ACHN (cell line): Measurements from ENCODE around the gene EIF1.
A peak's percentile ranks its signal among the peaks of the same experiment; 100 is the strongest.

Experiments
- DNase-seq: peaks from one replicate; pipeline ENCODE4 v3.0.0-alpha.2; 2015
- in situ Hi-C: cut with HindIII; loops from 2 replicates; pipeline ENCODE4 v1.10.0; 2017; ENCODE audit warnings: low sequenced_read_pairs, low pct_ligation_motif_present, low pct_unique_long_range_greater_than_20kb

EIF1 gene

DNA sequence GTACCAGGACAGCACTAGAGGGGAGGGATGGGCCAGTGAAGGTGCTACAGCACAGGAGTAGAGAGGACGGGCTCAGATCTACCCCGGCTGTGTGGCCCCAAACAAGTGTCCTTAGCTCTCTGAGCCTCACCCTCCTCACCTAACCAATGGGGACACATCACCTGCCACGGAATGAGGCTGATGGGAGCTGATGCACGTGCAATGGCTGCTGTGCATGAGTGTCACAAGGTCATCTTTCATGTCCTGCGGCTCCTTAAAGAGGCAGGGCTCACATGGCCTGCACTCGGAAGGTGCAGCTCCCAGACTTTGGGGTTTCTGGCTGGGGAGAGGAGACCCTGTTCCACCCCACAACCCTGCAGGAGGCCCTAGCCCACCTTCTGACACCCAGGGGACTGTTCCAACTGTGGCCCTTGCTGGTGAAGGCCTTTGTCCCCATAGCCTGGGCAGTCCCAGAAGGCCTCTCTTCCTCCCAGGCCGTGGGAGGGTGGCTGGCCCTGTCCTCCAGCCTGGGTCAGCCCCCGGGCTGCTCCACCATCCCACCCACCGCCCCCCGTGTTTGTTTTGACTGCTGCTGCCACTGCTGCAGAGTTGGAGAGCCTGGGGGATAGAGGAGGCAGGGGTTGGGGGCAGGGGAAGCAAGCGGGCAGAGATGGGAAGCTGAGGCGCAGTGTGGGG, 35.3 kb downstream of the EIF1 start:
- in situ Hi-C loops = no loop called here
- no peak for DNase-seq

DNA sequence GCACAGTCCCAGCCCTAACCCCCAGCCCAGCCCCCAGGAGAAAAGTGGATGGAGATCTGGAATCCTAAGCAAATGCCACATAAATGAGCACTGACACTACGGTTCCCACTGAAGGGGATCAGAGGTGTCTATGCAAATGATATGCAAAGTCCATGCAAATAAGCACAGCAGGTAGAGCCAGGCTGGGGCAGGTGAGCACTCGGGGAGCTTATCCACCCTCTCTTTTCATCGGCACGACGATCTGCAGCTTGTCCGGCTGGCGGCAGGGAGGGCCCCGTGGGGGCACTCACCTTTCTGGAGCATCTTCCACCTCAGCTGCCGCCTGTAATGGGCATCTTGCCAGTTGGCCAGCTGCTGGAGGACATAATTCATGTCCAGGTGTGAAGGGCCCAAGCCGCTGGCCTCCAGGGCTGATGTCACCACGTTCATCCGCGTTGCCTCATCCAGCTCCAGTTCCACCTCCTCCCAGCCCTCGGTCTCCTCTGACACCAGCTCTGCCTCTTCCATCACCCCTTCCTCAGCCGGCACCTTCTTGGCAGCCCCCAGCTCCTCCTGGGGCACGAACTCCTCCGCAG, 35.9 kb downstream of the EIF1 start:
- DNase-seq = no peak
- in situ Hi-C loops = no loop called here

DNA sequence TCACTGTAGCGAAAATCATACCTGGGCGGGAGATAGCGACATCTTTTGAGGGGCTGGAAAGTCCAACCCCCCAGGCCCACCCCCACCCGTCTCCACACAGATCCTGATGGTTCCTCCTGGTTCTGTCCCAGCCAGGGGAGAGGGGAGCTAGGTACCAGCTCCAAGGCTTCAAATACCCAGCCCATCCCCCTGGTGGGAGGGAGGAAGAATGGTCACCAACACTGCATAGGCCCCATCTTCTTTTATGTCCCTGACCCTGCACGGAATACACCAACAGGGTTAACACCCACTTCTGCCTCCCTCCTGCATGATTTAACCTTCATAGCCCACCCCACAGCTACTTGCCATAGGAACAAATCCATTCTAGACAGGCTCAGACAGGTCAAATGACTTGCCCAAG, 36.4 kb downstream of the EIF1 start:
- no peak for DNase-seq
- in situ Hi-C loops = no loop called here

DNA sequence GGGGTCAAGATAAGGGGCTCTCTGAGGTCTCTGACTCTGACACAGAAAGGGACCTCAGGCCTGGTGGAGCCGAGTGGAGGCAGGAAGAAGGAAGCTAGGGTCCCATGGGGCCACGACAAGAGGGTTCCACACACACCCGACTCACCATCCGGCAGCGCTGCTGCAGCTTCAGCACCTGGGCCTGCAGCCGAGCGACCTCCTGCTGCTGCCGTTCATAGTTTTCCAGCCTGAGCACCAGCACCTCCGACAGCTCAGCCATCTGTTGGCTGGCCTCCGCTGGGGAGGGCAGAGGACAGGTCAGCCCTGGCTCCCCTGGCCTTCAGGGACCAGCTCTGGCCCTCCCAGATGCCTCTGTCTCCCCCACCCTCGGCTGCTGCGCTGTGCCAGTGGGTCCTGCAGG, 39.4 kb downstream of the EIF1 start:
- in situ Hi-C loops = no loop called here
- DNase-seq = no peak

DNA sequence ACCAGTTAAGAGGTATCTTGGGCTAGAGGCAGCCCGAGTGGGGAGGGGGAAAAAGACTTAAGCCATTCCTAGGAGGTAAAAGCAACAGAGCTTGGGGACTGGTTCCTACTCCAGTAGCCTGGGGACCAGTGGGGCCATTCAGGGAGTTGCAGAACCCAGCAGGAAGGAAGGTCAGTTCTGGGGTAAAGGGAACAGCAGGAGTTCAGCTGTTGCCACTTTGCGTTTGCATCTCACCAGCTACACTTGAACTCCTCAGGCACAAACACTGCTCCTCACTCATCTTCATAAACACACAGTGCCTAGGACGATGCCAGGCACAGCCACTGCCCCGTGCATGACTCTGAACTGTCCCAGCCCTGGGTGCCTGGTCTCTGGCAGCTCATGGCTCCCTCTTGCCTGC, 41.8 kb downstream of the EIF1 start:
- no peak for DNase-seq
- in situ Hi-C loops = no loop called here

DNA sequence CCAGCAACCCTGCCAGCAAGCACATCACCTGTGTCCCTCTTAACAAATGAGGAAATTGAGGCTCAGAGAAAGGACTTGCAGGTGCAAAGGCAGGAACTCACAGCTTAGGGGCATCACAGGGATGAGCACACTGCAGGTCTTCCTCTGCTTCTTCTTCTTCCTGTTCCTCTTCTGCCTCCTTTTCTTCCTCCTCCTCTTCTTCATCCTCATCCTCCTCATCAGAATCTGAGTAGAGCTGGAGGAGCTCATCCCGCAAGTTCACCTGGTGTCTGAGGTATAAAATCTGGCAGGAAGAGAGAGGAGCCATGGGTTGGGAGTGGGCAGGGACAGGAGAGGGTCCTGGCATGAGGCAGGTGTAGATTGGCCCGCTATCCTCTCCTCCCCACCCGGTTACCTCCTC, 43.2 kb downstream of the EIF1 start:
- in situ Hi-C loops = no loop called here
- DNase-seq = no peak

DNA sequence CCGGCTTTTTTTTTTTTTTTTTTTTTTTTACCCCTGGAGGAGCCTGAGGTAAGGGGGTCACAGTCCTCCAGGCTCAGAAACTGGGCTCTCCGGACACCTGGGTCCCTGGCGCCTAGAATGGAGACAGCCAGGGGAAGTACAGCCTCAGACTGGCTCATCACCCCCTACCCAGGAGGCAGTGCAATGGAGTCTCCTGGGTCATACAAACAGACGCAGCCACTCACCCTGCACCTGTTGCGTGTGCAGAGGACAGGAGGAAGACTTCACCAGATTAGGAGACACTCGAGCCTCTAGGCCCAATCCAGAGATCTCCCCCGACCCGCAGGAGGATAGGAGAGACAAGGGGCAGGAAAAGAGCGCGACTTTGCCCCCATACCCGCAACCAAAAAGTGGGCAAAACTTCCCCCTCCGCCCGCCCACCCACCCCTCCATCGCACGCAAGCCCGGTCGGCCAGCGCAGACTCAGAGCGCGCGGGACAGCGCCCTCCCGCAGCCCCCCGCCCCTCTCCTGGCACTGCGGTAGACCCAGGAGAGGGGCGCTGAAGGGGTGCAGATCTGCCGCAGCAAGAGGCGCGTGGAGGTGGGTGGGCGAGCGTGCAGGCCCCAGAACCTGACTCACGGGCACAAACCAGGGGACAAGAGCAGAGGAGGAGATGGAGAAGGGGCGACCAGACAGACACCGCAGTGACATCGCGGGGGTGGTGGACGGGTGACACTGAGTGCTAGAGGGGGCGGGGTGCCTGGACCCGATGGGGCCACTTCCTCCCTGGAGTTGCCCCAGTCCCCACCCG, 44.9 kb downstream of the EIF1 start:
- no peak for DNase-seq
- in situ Hi-C loops = no loop called here

DNA sequence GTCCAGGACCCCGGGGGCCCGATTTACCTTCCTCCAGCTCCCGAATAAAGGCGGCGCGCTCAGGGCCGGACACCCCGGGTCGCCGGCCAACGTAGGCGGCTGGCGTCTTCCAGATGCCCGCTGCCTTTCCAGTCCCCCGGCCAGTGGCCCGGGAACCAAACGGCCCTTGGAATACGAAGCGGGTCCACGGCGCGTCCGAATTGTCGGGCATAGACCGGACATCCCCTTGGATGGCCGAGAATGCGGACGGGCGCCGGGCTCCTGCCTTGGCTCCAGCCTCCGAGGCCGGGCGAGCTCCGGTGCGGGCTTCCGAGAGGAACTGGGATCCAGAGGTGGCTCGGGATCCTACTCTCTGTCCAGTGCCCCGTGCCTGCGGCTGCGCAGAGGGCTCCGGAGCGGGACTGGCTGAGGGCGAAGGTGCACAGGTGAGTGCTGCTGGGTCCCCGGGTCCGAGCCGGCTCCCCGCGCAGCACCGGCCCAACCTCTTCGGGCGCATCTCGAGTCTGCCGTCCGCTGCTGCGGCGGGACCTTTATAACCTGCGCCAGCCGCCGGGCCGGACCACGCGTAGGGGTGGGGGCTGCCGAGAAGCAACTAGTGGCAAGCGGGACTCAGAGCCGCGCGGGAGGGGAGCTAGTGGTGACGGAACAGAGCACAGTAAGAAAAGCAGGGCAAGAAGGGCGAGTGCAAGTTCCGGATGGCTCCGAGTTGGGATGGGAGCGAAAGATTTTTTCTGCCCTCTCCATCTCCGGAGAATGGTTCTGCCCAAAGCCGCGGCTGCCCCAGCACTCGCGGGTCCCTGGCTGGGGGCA, 45.7 kb downstream of the EIF1 start, which contains the start of gene HAP1:
TSS of gene HAP1 (minus strand) at position 505 of the 810 bp plus-strand sequence. CDS start at position 496, 9 bp downstream.
- DNase-seq = peak; percentile 24

DNA sequence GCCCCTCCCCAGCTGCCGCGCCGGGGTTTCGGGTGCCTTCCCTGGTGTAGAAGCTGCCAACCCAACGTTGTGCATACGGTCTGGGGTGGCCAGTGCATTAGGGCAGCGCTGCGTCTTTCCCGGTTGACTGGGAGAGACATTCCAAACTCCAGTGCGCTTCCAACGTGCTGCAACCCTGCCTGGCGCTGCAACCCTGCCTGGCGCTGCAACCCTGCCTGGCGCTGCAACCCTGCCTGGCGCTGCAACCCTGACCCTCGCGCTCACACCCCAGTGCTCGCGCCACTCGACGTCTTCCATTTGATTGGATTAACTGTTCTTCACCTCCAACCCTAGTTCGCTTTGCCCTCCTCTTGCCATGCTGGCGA, 46.2 kb downstream of the EIF1 start:
- in situ Hi-C loops = no loop called here
- no peak for DNase-seq

More for the DNA sequence above, 45.7 kb downstream of the EIF1 start, which contains the start of gene HAP1:
- in situ Hi-C loops = no loop called here

DNA sequence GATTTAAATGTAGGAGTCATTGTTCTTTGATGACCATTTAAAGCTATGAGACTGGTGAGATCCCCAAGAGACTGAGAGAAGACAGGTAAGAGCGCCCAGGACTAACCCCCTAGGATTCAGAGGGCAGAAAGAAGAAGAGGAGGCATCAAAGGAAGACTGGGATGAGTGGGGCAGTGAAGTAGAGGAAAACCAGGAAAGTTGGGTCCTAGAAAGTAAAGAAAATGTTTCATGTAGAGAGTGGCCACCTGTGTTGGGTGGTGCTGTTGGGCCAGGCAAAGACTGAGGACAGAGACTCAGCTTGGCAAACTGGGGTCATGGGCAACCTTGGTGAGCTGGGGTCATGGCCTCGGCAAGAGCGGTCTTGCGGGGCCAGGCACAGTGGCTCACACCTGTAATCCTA, 47.1 kb downstream of the EIF1 start:
- DNase-seq = no peak
- in situ Hi-C loops = no loop called here

DNA sequence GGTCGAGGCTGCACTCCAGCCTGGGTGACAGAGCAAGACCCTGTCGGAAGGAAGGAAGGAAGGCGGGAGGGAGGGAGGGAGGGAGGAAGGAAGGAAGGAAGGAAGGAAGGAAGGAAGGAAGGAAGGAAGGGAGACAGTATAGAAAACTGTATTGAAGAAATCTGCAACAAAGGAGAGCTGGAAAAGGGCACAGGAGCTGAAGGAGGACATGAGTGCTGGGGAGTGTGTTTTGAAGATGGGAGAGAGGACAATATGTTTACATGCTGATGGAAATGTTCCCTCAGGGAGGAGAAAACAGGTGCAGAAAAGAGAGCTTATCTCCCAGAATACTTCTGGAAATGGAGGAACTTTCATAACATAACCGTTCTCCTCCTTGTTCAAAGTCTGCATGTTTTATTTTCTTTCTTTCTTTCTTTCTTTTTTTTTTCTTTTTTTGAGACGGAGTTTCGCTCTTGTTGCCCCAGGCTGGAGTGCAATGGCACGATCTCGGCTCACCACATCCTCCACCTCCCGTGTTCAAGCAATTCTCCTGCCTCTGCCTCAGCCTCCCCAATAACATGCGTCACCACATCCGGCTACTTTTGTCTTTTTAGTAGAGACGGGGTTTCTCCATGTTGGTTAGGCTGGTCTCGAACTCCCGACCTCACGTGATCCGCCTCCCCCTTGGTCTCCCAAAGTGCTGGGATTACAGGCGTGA, 48.4 kb downstream of the EIF1 start:
- in situ Hi-C loops = no loop called here
- DNase-seq = no peak

DNA sequence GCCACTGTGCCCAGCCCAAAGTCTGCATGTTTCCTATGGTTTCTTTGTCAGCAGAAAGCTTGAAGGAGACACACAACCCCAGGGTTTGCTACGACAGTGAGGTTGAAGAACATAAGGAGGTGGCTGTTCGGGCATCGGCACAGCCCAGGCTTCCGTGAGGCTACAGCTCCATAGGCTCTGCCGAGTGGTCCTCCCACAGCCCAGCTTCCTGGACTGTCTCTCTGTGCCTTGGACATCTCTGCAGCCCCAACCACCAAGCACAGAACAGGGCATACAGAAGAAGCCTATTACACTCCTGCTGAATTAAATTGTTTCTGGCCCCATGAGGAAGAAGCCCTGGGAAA, 49.0 kb downstream of the EIF1 start:
- in situ Hi-C loops = no loop called here
- no peak for DNase-seq

DNA sequence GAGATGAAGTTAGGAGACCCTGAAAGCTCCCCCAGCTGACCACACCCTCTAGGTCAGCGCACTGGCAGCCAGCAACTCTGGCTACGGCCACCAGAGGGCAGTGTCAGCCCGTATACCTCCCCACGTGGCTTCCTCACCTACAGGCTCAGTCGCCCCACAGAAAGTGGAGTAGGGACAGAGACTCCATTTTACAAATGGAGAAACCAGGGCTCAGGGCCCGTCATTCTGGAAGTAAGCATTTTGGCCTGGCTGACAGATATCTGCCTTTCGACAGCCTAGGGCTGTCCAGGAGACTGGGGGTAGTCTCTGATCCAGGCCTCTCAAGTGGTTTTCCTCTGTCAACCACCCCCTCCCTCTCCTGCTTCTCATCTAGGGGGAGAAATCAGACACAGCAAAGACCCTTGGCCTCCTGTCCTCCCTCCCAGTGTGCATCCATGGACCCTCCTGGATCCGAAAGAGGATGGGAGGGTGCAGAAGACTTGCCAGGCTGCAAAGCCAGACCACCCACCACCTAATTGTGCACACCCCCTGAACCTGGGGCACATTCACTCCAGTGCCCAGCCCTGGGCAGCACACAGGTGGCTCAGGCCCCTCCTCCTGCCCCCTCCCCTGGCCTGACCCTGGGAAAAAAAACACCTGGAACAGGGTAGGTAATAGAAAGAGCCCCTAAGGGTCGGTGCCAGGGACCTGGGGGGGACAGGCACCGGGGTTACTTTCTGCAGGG, 49.6 kb downstream of the EIF1 start:
- in situ Hi-C loops = no loop called here
- DNase-seq = peak; percentile 83

DNA sequence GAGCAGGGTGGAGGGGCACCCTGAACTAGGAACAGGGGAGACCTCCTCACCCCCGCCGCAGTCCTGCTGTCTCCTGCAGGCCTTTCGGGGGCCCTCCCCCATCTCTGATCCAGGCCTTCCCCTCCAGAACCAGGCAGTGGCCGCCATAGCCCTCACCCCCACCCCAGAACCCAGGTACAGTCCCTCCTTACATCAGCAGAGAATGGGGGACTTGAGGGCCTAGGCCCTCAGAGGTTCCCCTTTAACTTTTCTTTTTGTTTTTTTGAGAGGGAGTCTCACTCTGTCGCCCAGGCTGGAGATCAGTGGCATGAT, 50.1 kb downstream of the EIF1 start:
- in situ Hi-C loops = no loop called here
- no peak for DNase-seq

DNA sequence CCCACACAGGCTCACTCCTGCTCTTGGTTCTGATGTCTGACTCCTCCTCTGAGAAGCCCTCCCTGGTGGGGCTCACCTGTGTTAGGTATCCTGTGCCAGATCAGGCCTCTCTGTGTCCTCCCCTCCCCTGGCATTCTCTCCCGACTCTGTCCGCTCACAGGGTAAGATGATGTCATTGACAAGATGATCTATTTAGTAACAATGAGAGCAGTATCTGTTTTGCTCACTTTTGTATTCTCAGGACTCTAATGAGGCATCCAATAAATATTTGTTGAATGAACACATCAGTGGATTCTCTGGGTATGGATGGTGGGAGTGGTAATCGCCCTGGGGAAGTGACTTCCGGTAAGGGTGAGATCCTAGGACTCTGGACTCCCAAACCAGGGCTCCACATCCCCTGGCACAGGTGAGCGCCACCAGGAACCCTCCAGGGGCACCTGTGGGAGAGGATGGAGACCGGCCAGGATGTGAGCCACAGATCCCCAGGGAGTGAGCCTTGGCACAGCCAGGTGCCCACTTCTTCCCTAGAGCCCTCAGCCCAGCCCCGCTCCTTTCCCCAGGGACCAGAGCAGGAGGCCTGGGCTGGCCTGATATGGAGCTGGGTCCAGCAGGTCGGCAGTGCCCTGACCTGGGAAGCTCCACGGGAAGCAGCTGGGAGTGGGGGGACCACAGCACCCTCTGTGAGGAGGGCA, 51.1 kb downstream of the EIF1 start:
- in situ Hi-C loops = loop anchor here (10.0 kb wide), 1 partner anchor 65 kb away; no protein-coding TSS in a partner anchor
- peak; percentile 42 for DNase-seq

DNA sequence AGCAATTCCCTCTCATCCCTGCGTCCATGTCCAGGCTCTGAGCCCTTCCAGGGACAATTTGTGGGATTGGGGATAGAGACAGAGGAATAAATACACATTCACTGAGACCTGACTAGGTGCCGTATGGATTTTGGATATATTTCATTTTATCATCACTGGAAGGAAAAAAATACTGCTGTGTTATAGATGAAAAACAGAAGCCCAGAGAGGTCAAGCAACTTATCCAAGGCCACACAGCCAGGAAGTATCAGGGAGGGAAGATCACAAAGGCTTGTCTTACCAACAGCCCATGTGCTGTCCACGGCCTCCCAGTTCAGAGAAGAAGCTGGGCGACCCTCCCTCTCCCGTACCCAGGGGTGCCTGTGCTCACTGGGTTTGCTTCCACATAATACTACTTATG, 51.8 kb downstream of the EIF1 start:
- in situ Hi-C loops = loop anchor here (10.0 kb wide), 1 partner anchor 64 kb away; no protein-coding TSS in a partner anchor
- DNase-seq = no peak

DNA sequence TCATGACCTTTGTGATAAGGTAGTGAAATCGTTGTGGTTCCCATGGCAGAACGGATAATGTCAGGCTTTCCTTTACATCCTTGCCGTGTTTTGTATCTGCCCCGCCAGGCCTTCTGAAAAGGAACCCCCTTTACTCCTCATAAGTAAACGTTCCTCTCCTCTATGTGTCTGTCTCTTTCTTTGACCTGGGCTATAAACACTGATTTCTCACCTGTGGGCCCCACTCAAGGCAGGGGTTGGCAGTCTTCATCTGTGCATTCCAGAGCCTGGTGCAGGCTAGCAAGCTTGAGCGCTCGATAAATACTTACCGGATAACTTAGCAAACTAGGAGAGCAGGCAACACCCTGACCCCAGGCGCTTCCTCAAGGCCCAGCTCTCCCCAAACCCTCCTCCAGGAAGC, 53.0 kb downstream of the EIF1 start:
- no peak for DNase-seq
- in situ Hi-C loops = loop anchor here (10.0 kb wide), 1 partner anchor 63 kb away; no protein-coding TSS in a partner anchor
